Brain microvascular endothelial cell (primary cell): ENCODE data around the gene CLIP2.
"Not testable (repeated sequence)": the region's sequence is repeated elsewhere in the genome, so short reads cannot be mapped to it uniquely, and the experiment has no call there.

Source experiments
- DNase-seq: peaks from one replicate; pipeline ENCODE4 v3.0.0-alpha.2; 2020
- H3K27ac ChIP-seq: fragments of 250-450 bp; sonication (Bioruptor Pico); 2 replicates; pipeline ENCODE4 v1.5.1; 2020; ENCODE audit warnings: mild to moderate bottlenecking, moderate library complexity
- H3K27me3 ChIP-seq: fragments of 250-450 bp; sonication (Bioruptor Pico); replicated peaks from 2 replicates; pipeline ENCODE4 v1.5.1; 2020; ENCODE audit warnings: mild to moderate bottlenecking
- H3K36me3 ChIP-seq: fragments of 250-450 bp; sonication (Bioruptor Pico); replicated peaks from 2 replicates; pipeline ENCODE4 v1.5.1; 2020; ENCODE audit warnings: mild to moderate bottlenecking
- H3K4me3 ChIP-seq: 2 replicates; pipeline ENCODE4 v1.5.1; 2011; ENCODE audit warnings: low read depth, mild to moderate bottlenecking, control low read depth, low read length, moderate library complexity
- CTCF ChIP-seq: IDR thresholded peaks from 2 replicates; pipeline ENCODE4 v1.5.1; 2011; ENCODE audit warnings: low read depth, mild to moderate bottlenecking, moderate library complexity, low read length, control low read depth, inconsistent platforms; ENCODE audit errors: missing control alignments
- in situ Hi-C: cut with HindIII; loops from 2 replicates; pipeline ENCODE4 v1.10.0; 2017; ENCODE audit warnings: low sequenced_read_pairs, low pct_ligation_motif_present

Gene CLIP2

GRCh38 chr7:74438327-74438726, 149.1 kb downstream of the CLIP2 start:
- Histone ChIP-seq H3K27ac (no peak overlapping the region), H3K27me3 (no peaks in the 10 kb centered on the region), H3K4me3 (no peak overlapping the region), H3K36me3 (no peaks in the 10 kb centered on the region)
- in situ Hi-C loops = no loop called here
- DNase-seq = no peak
- no peak for TF ChIP-seq CTCF

- no peak overlapping the region for H3K27ac ChIP-seq
- in situ Hi-C loops = no loop called here
- no peak for DNase-seq
- no peak overlapping the region for H3K4me3 ChIP-seq
- no peaks in the 10 kb centered on the region for H3K36me3 ChIP-seq
- TF ChIP-seq CTCF = no peak
- H3K27me3 ChIP-seq = no peaks in the 10 kb centered on the region
These were observed 150.3 kb downstream of the CLIP2 start for GRCh38 chr7:74439541-74439940.

GRCh38 chr7:74440143-74440542, 150.9 kb downstream of the CLIP2 start:
- H3K36me3 ChIP-seq, DNase-seq, H3K27ac ChIP-seq, H3K4me3 ChIP-seq, H3K27me3 ChIP-seq, in situ Hi-C loops: not testable (repeated sequence)

GRCh38 chr7:74441801-74442200, 152.6 kb downstream of the CLIP2 start:
- DNase-seq = no peak
- no peaks in the 10 kb centered on the region for H3K27me3 ChIP-seq
- no peak overlapping the region for H3K4me3 ChIP-seq
- in situ Hi-C loops = no loop called here
- no peaks in the 10 kb centered on the region for H3K36me3 ChIP-seq
- TF ChIP-seq CTCF = no peak
- no peak overlapping the region for H3K27ac ChIP-seq

GRCh38 chr7:74443543-74444247, 154.5 kb downstream of the CLIP2 start:
- TF ChIP-seq CTCF = no peak
- H3K27me3 ChIP-seq = no peaks in the 10 kb centered on the region
- no peak overlapping the region for H3K4me3 ChIP-seq
- H3K27ac ChIP-seq = no peak overlapping the region
- in situ Hi-C loops = no loop called here
- no peaks in the 10 kb centered on the region for H3K36me3 ChIP-seq
- no peak for DNase-seq

- H3K36me3 ChIP-seq = no peaks in the 10 kb centered on the region
- H3K4me3 ChIP-seq = no peak overlapping the region
- in situ Hi-C loops = no loop called here
- H3K27ac ChIP-seq = no peak overlapping the region
- DNase-seq = no peak
- TF ChIP-seq CTCF = no peak
- no peaks in the 10 kb centered on the region for H3K27me3 ChIP-seq
These were observed 159.9 kb downstream of the CLIP2 start for GRCh38 chr7:74449144-74449543.
